ENCODE results near the gene NBPF3.

- TF ChIP-seq ZFP30 (CRISPR knock-in tag; IDR thresholded peaks at IDR 0.05): no peak
- TF ChIP-seq, protein P1, sequence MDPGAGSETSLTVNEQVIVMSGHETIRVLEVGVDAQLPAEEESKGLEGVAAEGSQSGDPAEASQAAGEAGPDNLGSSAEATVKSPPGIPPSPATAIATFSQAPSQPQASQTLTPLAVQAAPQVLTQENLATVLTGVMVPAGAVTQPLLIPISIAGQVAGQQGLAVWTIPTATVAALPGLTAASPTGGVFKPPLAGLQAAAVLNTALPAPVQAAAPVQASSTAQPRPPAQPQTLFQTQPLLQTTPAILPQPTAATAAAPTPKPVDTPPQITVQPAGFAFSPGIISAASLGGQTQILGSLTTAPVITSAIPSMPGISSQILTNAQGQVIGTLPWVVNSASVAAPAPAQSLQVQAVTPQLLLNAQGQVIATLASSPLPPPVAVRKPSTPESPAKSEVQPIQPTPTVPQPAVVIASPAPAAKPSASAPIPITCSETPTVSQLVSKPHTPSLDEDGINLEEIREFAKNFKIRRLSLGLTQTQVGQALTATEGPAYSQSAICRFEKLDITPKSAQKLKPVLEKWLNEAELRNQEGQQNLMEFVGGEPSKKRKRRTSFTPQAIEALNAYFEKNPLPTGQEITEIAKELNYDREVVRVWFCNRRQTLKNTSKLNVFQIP (CRISPR knock-in tag; IDR thresholded peaks at IDR 0.05; ENCODE audit: borderline replicate concordance, low read depth): no peak
- TF ChIP-seq TOX (CRISPR knock-in tag; IDR thresholded peaks at IDR 0.05; ENCODE audit: borderline replicate concordance): no peak
- no peak for TF ChIP-seq ESRRG (CRISPR knock-in tag; IDR thresholded peaks at IDR 0.05)
Measured at GRCh38 chr1:21397813-21398188, 42.1 kb upstream of the NBPF3 start.
